Prostate gland (tissue), 2 donors: ENCODE results near the gene COL24A1.

Source experiments
- CTCF ChIP-seq, 4 experiments: fragments of 200-600 bp in 2 of 4; fragments of 450-650 bp in 2 of 4; sonication (generic) in 2 of 4; IDR thresholded peaks; 1 replicate in 3 of 4; 2 replicates in 1 of 4; pipeline ENCODE4 v1.5.1; 2016 to 2019; ENCODE audit warnings: antibody characterized with exemption in 4 of 4, mild to moderate bottlenecking in 2 of 4, moderate library complexity in 2 of 4
- POLR2AphosphoS5 ChIP-seq: sonication (generic); formaldehyde crosslinking; IDR thresholded peaks from one replicate; pipeline ENCODE4 v1.6.1; 2017; ENCODE audit warnings: antibody characterized with exemption

GRCh38 chr1:86200901-86201300 lies 44.3 kb upstream of the COL24A1 start:
- TF ChIP-seq CTCF (IDR thresholded peaks at IDR 0.05) = no peak
- no peak for TF ChIP-seq POLR2AphosphoS5
